ENCODE measurements around the gene CEP83. TPM values are rescaled to one million over a fixed set of nuclear protein-coding genes. Genes with fewer than 3 reads are reported as not detected.
A peak's percentile ranks its signal among the peaks of the same experiment; 100 is the strongest.

The CEP83 gene
- total RNA-seq, 4 donors from 2014 or later: 19.0 to 34.5 (median 24.4) TPM

DNA sequence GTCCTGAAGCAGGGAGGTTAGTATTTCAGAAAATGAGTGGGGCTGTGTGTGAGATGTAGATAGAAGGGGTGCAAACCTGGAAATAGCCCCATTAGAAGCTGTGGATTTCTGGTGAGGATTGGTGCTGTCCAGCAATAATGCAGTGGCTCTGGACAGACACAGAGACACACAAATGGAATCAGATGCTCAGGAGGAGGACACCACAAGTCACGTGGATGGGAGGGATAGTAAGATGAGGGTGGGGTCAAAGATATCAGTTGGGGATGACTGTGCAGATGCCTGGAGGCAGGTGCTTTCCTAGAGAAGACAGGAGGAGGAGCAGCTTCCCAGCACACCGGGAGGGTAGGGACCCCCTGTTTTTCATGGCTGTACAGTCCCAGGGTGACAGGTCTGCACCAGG lies 174.8 kb downstream of the CEP83 start:
- no peaks in the 10 kb centered on the region for H3K27me3 ChIP-seq
- H3K4me1 ChIP-seq: peaks cover 0 to 15% (median 6%) of the 10 kb centered on the region in 4 donors
- H3K27ac ChIP-seq: no peak overlapping the region
- H3K36me3 ChIP-seq: peaks cover 0 to 6% (median 0%) of the 10 kb centered on the region in 3 donors
- TF ChIP-seq EP300 (IDR thresholded peaks at IDR 0.05) (no peak), POLR2A (IDR thresholded peaks at IDR 0.05) (no peak)
- TF ChIP-seq, protein P1, sequence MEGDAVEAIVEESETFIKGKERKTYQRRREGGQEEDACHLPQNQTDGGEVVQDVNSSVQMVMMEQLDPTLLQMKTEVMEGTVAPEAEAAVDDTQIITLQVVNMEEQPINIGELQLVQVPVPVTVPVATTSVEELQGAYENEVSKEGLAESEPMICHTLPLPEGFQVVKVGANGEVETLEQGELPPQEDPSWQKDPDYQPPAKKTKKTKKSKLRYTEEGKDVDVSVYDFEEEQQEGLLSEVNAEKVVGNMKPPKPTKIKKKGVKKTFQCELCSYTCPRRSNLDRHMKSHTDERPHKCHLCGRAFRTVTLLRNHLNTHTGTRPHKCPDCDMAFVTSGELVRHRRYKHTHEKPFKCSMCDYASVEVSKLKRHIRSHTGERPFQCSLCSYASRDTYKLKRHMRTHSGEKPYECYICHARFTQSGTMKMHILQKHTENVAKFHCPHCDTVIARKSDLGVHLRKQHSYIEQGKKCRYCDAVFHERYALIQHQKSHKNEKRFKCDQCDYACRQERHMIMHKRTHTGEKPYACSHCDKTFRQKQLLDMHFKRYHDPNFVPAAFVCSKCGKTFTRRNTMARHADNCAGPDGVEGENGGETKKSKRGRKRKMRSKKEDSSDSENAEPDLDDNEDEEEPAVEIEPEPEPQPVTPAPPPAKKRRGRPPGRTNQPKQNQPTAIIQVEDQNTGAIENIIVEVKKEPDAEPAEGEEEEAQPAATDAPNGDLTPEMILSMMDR (IDR thresholded peaks at IDR 0.05): no peak
- H3K9me3 ChIP-seq: no peaks in the 10 kb centered on the region
- no peak overlapping the region for H3K4me3 ChIP-seq
- WGBS, 2 donors: 74 to 77% methylated on average over 2 of the region's 2 CpGs
- no peak for DNase-seq (ENCODE audit: low spot score in 2 of 2)

GRCh38 chr12:94284046-94284445 lies 175.6 kb downstream of the CEP83 start:
- no peaks in the 10 kb centered on the region for H3K27me3 ChIP-seq
- H3K27ac ChIP-seq: no peak overlapping the region
- 96 to 100% methylated on average over 1 of the region's 1 CpG for WGBS, 2 donors
- H3K4me1 ChIP-seq: peaks cover 0 to 7% (median 4%) of the 10 kb centered on the region in 4 donors
- peaks cover 0 to 10% (median 0%) of the 10 kb centered on the region in 3 donors for H3K36me3 ChIP-seq
- H3K9me3 ChIP-seq: no peaks in the 10 kb centered on the region
- no peak for DNase-seq (ENCODE audit: low spot score in 2 of 2)
- no peak overlapping the region for H3K4me3 ChIP-seq
- no peak for TF ChIP-seq EP300 (IDR thresholded peaks at IDR 0.05)
- TF ChIP-seq, protein P1 (IDR thresholded peaks at IDR 0.05): no peak
- TF ChIP-seq POLR2A (IDR thresholded peaks at IDR 0.05): no peak

DNA sequence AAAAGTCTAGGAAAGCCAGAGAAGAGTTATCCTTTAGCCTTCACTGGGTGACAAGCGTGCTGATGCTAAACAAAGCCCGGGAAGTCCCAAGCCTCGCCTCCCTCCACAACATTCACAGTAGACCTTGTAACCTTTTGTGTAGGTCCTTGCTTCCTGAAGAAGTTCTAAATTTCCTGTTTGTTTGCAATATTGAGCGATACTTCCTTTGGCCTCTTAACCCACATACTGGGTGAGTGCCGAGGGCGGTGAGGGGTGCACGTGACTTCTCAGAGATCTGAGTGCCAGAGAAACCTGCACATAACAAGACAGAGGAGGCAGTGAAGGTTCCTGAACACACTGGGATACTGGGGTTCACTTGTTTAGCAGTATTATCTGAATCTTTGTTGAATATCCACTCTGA lies 177.0 kb downstream of the CEP83 start:
- DNase-seq (ENCODE audit: low spot score in 2 of 2): no peak
- Histone ChIP-seq H3K4me1 (peaks cover 0 to 14% (median 3%) of the 10 kb centered on the region in 4 donors), H3K4me3 (no peak overlapping the region), H3K27me3 (no peaks in the 10 kb centered on the region), H3K36me3 (peaks cover 0 to 10% (median 0%) of the 10 kb centered on the region in 3 donors), H3K9me3 (no peaks in the 10 kb centered on the region), H3K27ac (no peak overlapping the region)
- 56 to 63% methylated on average over 7 of the region's 7 CpGs for WGBS, 2 donors
- TF ChIP-seq EP300 (IDR thresholded peaks at IDR 0.05) (no peak), POLR2A (IDR thresholded peaks at IDR 0.05) (no peak)
- TF ChIP-seq, protein P1 (IDR thresholded peaks at IDR 0.05): no peak

GRCh38 chr12:94280063-94280462 lies 179.6 kb downstream of the CEP83 start:
- Histone ChIP-seq H3K36me3 (peaks cover 0 to 10% (median 0%) of the 10 kb centered on the region in 3 donors), H3K27ac (no peak overlapping the region), H3K4me3 (no peak overlapping the region), H3K9me3 (no peaks in the 10 kb centered on the region), H3K27me3 (no peaks in the 10 kb centered on the region), H3K4me1 (peaks cover 0 to 25% (median 3%) of the 10 kb centered on the region in 4 donors)
- WGBS, 2 donors: 84 to 92% methylated on average over 7 of the region's 7 CpGs
- TF ChIP-seq, protein P1 (IDR thresholded peaks at IDR 0.05): no peak
- no peak for TF ChIP-seq EP300 (IDR thresholded peaks at IDR 0.05)
- no peak for TF ChIP-seq POLR2A (IDR thresholded peaks at IDR 0.05)
- DNase-seq (ENCODE audit: low spot score in 2 of 2): no peak

DNA sequence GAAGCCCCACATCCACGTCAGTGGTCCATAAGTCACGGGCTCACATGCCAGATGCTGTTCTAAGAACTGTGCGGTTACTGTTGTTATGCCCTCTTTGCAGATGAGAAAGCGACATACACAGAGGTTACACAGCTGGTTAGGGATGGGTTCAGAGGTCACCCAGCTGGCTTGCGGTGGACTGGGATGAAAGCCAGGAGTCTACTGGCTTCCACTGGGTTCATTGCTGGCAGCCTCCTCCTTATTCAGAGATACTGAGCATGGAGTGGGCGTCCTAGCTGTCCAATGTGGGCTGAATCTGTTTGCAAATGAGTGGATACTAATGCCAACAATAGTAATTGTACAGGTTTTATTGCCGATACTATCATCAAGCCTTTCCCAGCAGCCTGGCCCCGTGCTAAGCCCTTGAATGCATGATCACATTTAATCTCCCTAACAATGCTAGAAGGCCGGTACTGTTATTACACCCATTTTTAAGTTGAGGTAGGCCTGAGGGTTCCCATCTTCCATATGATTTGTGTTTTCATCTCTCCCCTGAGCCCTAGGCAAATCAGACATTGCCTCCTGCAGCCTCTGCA lies 182.2 kb downstream of the CEP83 start:
- H3K36me3 ChIP-seq: peaks cover 0 to 10% (median 0%) of the 10 kb centered on the region in 3 donors
- WGBS, 2 donors: 60 to 67% methylated on average over 9 of the region's 9 CpGs
- H3K4me1 ChIP-seq: peaks cover 0 to 22% (median 0%) of the 10 kb centered on the region in 4 donors
- TF ChIP-seq EP300 (IDR thresholded peaks at IDR 0.05): peak in 1 of 2 donors; percentile 68
- TF ChIP-seq, protein P1 (IDR thresholded peaks at IDR 0.05): no peak
- TF ChIP-seq POLR2A (IDR thresholded peaks at IDR 0.05): no peak
- H3K4me3 ChIP-seq: no peak overlapping the region
- H3K9me3 ChIP-seq: no peaks in the 10 kb centered on the region
- DNase-seq (ENCODE audit: low spot score in 2 of 2): peak; percentile 51 to 53
- H3K27me3 ChIP-seq: no peaks in the 10 kb centered on the region
- H3K27ac ChIP-seq: peak overlapping the region in 1 of 4 donors; percentile 50
